ENCODE measurements around the gene FILIP1L.

FILIP1L gene

GRCh38 chr3:100024520-100025303, 89.6 kb downstream of the FILIP1L start:
- no peak for DNase-seq (ENCODE audit: extremely low read depth, insufficient read length)
- H3K36me3 ChIP-seq (ENCODE audit: control insufficient read depth, insufficient read depth, low read length), result no peaks in the 10 kb centered on the region; the same call in 1 of the 2 replicates
- no peak for TF ChIP-seq CTCF (IDR thresholded peaks at IDR 0.05; ENCODE audit: insufficient read depth, low read length, poor library complexity, severe bottlenecking)
- no peak overlapping the region for H3K4me3 ChIP-seq (replicated peaks; ENCODE audit: low read depth, low read length)
- no peaks in the 10 kb centered on the region for H3K27me3 ChIP-seq (replicated peaks; ENCODE audit: control insufficient read depth, insufficient read depth, low read length)

GRCh38 chr3:100023595-100023994, 90.7 kb downstream of the FILIP1L start:
- no peak for TF ChIP-seq CTCF (IDR thresholded peaks at IDR 0.05; ENCODE audit: insufficient read depth, low read length, poor library complexity, severe bottlenecking)
- DNase-seq (ENCODE audit: extremely low read depth, insufficient read length), result no peak
- H3K36me3 ChIP-seq (ENCODE audit: control insufficient read depth, insufficient read depth, low read length), result no peaks in the 10 kb centered on the region; the same call in 1 of the 2 replicates
- H3K4me3 ChIP-seq (replicated peaks; ENCODE audit: low read depth, low read length), result no peak overlapping the region
- H3K27me3 ChIP-seq (replicated peaks; ENCODE audit: control insufficient read depth, insufficient read depth, low read length), result no peaks in the 10 kb centered on the region

GRCh38 chr3:100023150-100023549, 91.2 kb downstream of the FILIP1L start:
- Histone ChIP-seq H3K4me3 (replicated peaks; ENCODE audit: low read depth, low read length) (no peak overlapping the region), H3K27me3 (replicated peaks; ENCODE audit: control insufficient read depth, insufficient read depth, low read length) (no peaks in the 10 kb centered on the region), H3K36me3 (ENCODE audit: control insufficient read depth, insufficient read depth, low read length) (no peaks in the 10 kb centered on the region; the same call in 1 of the 2 replicates)
- no peak for TF ChIP-seq CTCF (IDR thresholded peaks at IDR 0.05; ENCODE audit: insufficient read depth, low read length, poor library complexity, severe bottlenecking)
- DNase-seq (ENCODE audit: extremely low read depth, insufficient read length), result no peak

GRCh38 chr3:100022506-100022905, 91.8 kb downstream of the FILIP1L start:
- DNase-seq (ENCODE audit: extremely low read depth, insufficient read length), result no peak
- H3K36me3 ChIP-seq (ENCODE audit: control insufficient read depth, insufficient read depth, low read length), result no peaks in the 10 kb centered on the region; the same call in 1 of the 2 replicates
- H3K4me3 ChIP-seq (replicated peaks; ENCODE audit: low read depth, low read length), result no peak overlapping the region
- TF ChIP-seq CTCF (IDR thresholded peaks at IDR 0.05; ENCODE audit: insufficient read depth, low read length, poor library complexity, severe bottlenecking), result no peak
- H3K27me3 ChIP-seq (replicated peaks; ENCODE audit: control insufficient read depth, insufficient read depth, low read length), result no peaks in the 10 kb centered on the region

- TF ChIP-seq CTCF (IDR thresholded peaks at IDR 0.05; ENCODE audit: insufficient read depth, low read length, poor library complexity, severe bottlenecking), result no peak
These were observed 93.2 kb downstream of the FILIP1L start for GRCh38 chr3:100020876-100021644.

More at GRCh38 chr3:100020876-100021644, 93.2 kb downstream of the FILIP1L start:
- Histone ChIP-seq H3K4me3 (replicated peaks; ENCODE audit: low read depth, low read length) (no peak overlapping the region), H3K36me3 (ENCODE audit: control insufficient read depth, insufficient read depth, low read length) (no peaks in the 10 kb centered on the region), H3K27me3 (replicated peaks; ENCODE audit: control insufficient read depth, insufficient read depth, low read length) (no peaks in the 10 kb centered on the region)
- DNase-seq (ENCODE audit: extremely low read depth, insufficient read length), result no peak

Measured in GM06990 (cell line).